Measurements from ENCODE around the gene PRRC1.

DNA sequence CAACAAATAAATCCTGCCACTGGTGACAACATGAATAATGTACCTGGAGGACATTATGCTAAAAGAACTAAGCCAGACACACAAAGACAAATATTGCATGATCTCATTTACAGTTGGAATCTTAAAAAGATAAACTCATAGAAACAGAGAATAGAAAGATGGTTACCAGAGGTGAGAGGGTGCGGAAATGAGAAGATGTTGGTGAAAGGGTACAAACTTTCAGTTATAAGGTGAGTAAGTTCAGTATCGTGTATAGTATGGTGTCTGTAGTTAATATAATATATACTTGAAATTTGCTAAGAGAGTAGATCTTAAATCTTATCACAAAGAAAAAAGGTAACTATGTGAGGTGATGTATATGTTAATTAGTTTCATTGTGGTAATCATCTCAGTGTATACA lies 63.3 kb downstream of the PRRC1 start:
- TF ChIP-seq, protein P1, sequence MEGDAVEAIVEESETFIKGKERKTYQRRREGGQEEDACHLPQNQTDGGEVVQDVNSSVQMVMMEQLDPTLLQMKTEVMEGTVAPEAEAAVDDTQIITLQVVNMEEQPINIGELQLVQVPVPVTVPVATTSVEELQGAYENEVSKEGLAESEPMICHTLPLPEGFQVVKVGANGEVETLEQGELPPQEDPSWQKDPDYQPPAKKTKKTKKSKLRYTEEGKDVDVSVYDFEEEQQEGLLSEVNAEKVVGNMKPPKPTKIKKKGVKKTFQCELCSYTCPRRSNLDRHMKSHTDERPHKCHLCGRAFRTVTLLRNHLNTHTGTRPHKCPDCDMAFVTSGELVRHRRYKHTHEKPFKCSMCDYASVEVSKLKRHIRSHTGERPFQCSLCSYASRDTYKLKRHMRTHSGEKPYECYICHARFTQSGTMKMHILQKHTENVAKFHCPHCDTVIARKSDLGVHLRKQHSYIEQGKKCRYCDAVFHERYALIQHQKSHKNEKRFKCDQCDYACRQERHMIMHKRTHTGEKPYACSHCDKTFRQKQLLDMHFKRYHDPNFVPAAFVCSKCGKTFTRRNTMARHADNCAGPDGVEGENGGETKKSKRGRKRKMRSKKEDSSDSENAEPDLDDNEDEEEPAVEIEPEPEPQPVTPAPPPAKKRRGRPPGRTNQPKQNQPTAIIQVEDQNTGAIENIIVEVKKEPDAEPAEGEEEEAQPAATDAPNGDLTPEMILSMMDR (conservative IDR thresholded peaks at IDR 0.05; ENCODE audit: low read length), result no peak
- TF ChIP-seq EZH2phosphoT487 (IDR thresholded peaks at IDR 0.05; ENCODE audit: borderline replicate concordance), result no peak

Measured in Loucy (cell line).